HepG2 (cell line): ENCODE data around the gene ERVH48-1. TPM values are rescaled to one million over a fixed set of nuclear protein-coding genes. Genes with fewer than 3 reads are reported as not detected.
"Not testable (repeated sequence)": the region's sequence is repeated elsewhere in the genome, so short reads cannot be mapped to it uniquely, and the experiment has no call there.

Source experiments
- ATAC-seq: fragments of 200-7000 bp; cut with Tn5 transposase; 3 replicates; pipeline ENCODE4 v1.9.1; 2020; ENCODE audit warnings: mild to moderate bottlenecking, moderate library complexity
- BruUV-seq: library from RNA; stranded (reverse); fragments of 400-500 nt; replicated peaks from 2 replicates; lab custom pipeline; 2021; lab: Mats Ljungman, UMichigan
- CTCF ChIA-PET: fragments of 300-600 bp; formaldehyde crosslinking; extraction: SDS; loops from one replicate; lab custom pipeline; 2021; ENCODE audit warnings: low total read pairs, inconsistent platforms, low intra/inter-chr PET ratio; lab: Yijun Ruan, JAX
- POLR2A ChIA-PET: fragments of 350-600 bp; sonication (Branson Sonifier 250); formaldehyde crosslinking; loops from one replicate; lab custom pipeline; 2020; ENCODE audit warnings: antibody characterized with exemption, inconsistent platforms; lab: Yijun Ruan, JAX
- DNase-seq: peaks from one replicate; pipeline ENCODE4 v3.0.0-alpha.2; 2015; ENCODE audit warnings: low spot score
- FAIRE-seq: peaks from 3 replicates; lab custom pipeline; 2011; peaks lifted over from hg19 to GRCh38; lab: Jason Lieb, UNC
- H2AFZ ChIP-seq: one replicate; pipeline ENCODE4 v1.6.1; 2011; ENCODE audit warnings: low read length, inconsistent platforms
- H3K27ac ChIP-seq: fragments of 300-600 bp; 3 replicates; pipeline ENCODE4 v1.8.0; 2011; ENCODE audit warnings: mixed run types, mild to moderate bottlenecking, mixed read lengths, low read length, inconsistent platforms; ENCODE audit not compliant: insufficient read depth; ENCODE audit errors: extremely low read length
- H3K27me3 ChIP-seq, 2 experiments: fragments of 200-600 bp in 1 of 2; 2 replicates in 1 of 2; 3 replicates in 1 of 2; pipeline versions ENCODE4 v1.6.0 to v1.8.0; 2011; ENCODE audit warnings: low read length in 2 of 2, mild to moderate bottlenecking in 2 of 2, moderate library complexity in 2 of 2, inconsistent platforms in 1 of 2; ENCODE audit not compliant: insufficient read depth in 2 of 2, control insufficient read depth in 1 of 2
- H3K36me3 ChIP-seq, 2 experiments: fragments of 200-600 bp in 1 of 2; replicated peaks in 1 of 2; 2 replicates in 1 of 2; 3 replicates in 1 of 2; pipeline versions ENCODE4 v1.5.1 to v1.8.0; 2011; ENCODE audit warnings: low read length in 2 of 2, inconsistent platforms in 1 of 2; ENCODE audit not compliant: insufficient read depth in 2 of 2, control insufficient read depth in 1 of 2
- H3K4me1 ChIP-seq: 2 replicates; pipeline ENCODE4 v1.5.1; 2012; ENCODE audit warnings: low read length, inconsistent platforms; ENCODE audit not compliant: insufficient read depth
- H3K4me2 ChIP-seq: 2 replicates; pipeline ENCODE4 v1.6.0; 2011; ENCODE audit warnings: low read depth, low read length, inconsistent platforms
- H3K4me3 ChIP-seq, 3 experiments: fragments of 200-600 bp in 1 of 3; sonication (generic), shearing (Covaris generic) in 1 of 3; replicated peaks in 1 of 3; 2 replicates each; pipeline ENCODE4 v1.5.1; 2011 to 2016; ENCODE audit warnings: low read length in 3 of 3, inconsistent platforms in 2 of 3, low read depth in 2 of 3, mild to moderate bottlenecking in 2 of 3, control low read depth in 1 of 3, mixed read lengths in 1 of 3; ENCODE audit not compliant: insufficient read depth in 1 of 3
- H3K79me2 ChIP-seq: one replicate; pipeline ENCODE4 v1.6.1; 2011; ENCODE audit warnings: low read length, inconsistent platforms; ENCODE audit not compliant: insufficient read depth
- H3K9ac ChIP-seq: 2 replicates; pipeline ENCODE4 v1.6.0; 2011; ENCODE audit warnings: mild to moderate bottlenecking, low read depth, low read length, inconsistent platforms; ENCODE audit not compliant: insufficient read depth
- H3K9me3 ChIP-seq: 2 replicates; pipeline ENCODE4 v1.5.1; 2012; ENCODE audit warnings: mild to moderate bottlenecking, low read length
- H4K20me1 ChIP-seq: 2 replicates; pipeline ENCODE4 v1.6.0; 2011; ENCODE audit warnings: inconsistent platforms, mild to moderate bottlenecking, low read length, moderate library complexity; ENCODE audit not compliant: insufficient read depth
- WGBS: methylation state at CpG from one replicate; pipeline ENCODE4 v1.1.6; 2017; ENCODE audit warnings: low lambda C conversion rate; 5-methylcytosine and 5-hydroxymethylcytosine counted together
- in situ Hi-C: cut with HindIII; loops from 2 replicates; pipeline ENCODE4 v1.10.0; 2017; ENCODE audit warnings: low pct_unique_long_range_greater_than_20kb; ENCODE audit not compliant: extremely low pct_ligation_motif_present
- intact Hi-C: fragments of 100-400 bp; cut with micrococcal nuclease; formaldehyde crosslinking; loops from one replicate; pipeline ENCODE4 v1.10.0; 2022; ENCODE audit not compliant: unreplicated experiment
- polyA plus RNA-seq, 8 experiments: library from polyadenylated mRNA; depleted of rRNA in 3 of 8; stranded (reverse) in 7 of 8; unstranded in 1 of 8; fragments of >200 nt; fragmentation: Illumina TruSeq in 4 of 8; extraction: Trizol in 4 of 8; gene quantifications; 2 replicates each; pipeline versions ENCODE4 v1.2.1 to v1.2.3, GENCODE V29; 2011 to 2016; ENCODE audit warnings: low read depth in 4 of 8, missing spikeins in 1 of 8, mixed read lengths in 1 of 8; ENCODE audit not compliant: insufficient read depth in 1 of 8
- total RNA-seq, 5 experiments: library from RNA; depleted of rRNA; stranded (reverse); fragments of >200 nt; fragmentation: Illumina TruSeq; extraction: Trizol; gene quantifications; 2 replicates each; pipeline ENCODE4 v1.2.3, GENCODE V29; 2016; ENCODE audit warnings: low read depth in 1 of 5

Gene ERVH48-1
- total and polyA plus RNA-seq, 2 of the 13 experiments (the other 11 are each of a cell fraction or from before 2014, with no cell fraction given) = 1.8 TPM; not detected in 1

DNA sequence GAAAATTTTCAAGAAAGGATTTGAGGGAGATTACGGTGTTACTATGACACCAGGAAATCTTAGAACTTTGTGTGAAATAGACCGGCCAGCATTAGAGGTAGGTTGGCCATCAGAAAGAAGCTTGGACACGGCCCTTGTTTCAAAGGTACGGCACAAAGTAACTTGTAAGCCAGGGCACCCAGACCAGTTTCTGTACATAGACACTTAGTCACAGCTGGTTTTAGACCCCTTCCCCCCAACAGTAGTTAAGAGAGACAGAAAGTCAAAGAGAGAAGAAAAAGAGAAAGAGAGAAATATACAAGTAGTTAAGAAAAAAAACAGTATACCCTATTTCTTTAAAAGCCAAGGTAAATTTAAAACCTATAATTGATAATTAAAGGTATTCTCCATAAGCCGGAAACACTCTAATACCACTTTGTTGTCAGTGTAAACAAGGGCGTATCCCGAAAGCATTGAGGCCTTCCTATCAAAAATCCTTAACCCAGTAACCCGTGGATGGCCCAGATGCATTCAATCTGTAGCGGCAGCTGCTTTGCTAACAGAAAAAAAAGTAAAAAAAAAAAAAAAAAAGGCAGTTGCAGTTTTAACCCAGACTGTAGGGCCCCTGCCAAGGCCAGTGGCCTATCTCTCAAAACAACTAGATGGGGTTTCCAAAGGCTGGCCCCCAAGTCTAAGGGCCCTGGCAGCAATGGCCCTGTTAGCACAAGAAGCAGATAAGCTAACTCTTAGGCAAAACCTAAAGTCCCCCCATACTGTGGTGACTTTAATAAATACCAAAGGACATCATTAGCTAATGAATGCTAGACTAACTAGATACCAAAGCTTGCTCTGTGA is 7.9 kb upstream of the ERVH48-1 start:
- FAIRE-seq, H3K9me3 ChIP-seq, in situ Hi-C loops, H3K4me3 ChIP-seq, H3K27ac ChIP-seq, H4K20me1 ChIP-seq, H3K36me3 ChIP-seq, BruUV-seq, H3K4me2 ChIP-seq, H3K27me3 ChIP-seq, H3K79me2 ChIP-seq, ATAC-seq, intact Hi-C loops, H2AFZ ChIP-seq, DNase-seq, CTCF ChIA-PET, H3K9ac ChIP-seq: not testable (repeated sequence)
- POLR2A ChIA-PET = interaction anchor here (0.6 to 1.8 kb wide), 3 partner anchors 41 to 49 kb away, joined by 3 to 6 read pairs (median 5); partner anchors contain the start of gene NDUFV3
- WGBS = 44% methylated on average over 9 of the region's 9 CpGs
- peaks cover 51% of the 10 kb centered on the region for H3K4me1 ChIP-seq

DNA sequence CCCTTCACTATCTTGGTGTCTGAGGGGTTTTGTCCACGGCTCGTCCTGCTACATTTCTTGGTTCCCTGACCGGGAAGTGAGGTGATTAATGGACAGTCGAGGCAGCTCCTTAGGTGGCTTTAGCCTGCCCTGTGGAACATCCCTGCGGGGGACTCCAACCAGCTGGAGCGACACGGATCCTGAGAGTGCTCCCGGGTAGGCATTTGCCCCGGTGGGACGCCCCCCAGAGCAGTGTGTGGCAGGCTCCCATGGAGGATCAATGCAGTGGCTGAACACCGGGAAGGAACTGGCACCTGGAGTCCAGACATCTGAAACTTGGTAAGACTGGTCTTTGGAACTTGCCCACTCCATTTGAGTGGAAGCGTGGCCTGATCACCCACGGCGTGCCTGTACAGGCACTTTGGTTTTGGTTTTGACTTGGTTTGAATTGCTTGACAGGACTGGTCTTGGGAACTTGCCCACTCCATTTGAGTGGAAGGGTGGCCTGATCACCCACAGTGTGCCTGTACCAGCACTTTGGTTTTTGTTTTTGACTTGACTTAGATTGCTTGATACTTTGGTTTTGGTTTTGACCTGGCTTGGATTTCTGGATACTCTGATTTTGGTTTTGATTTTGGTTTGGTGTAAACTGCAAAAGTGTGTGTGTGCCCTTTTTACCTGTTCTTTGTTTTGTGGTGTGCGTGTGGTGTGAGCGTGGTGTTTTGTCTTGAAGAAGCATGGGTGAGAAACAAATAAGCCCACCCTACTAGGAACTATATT is 7.1 kb upstream of the ERVH48-1 start:
- H3K27ac ChIP-seq, BruUV-seq: not testable (repeated sequence)

More for the DNA sequence above, 7.1 kb upstream of the ERVH48-1 start:
- CTCF ChIA-PET, H2AFZ ChIP-seq, H3K4me2 ChIP-seq, ATAC-seq, DNase-seq, H3K4me3 ChIP-seq, intact Hi-C loops, H3K9ac ChIP-seq, H4K20me1 ChIP-seq, H3K27me3 ChIP-seq, H3K9me3 ChIP-seq, H3K79me2 ChIP-seq, FAIRE-seq, H3K36me3 ChIP-seq, in situ Hi-C loops: not testable (repeated sequence)
- POLR2A ChIA-PET = interaction anchor here (0.6 kb wide), 1 partner anchor 45 kb away, joined by 5 read pairs; no protein-coding TSS in a partner anchor
- H3K4me1 ChIP-seq = peaks cover 43% of the 10 kb centered on the region
- 86% methylated on average over 14 of the region's 16 CpGs for WGBS
